Epithelial cell of esophagus (primary cell): Measurements from ENCODE around the gene C17orf58.

Source experiments
- DNase-seq: peaks from one replicate; pipeline ENCODE4 v3.0.0; 2010; ENCODE audit warnings: low read depth
- H3K4me3 ChIP-seq: 2 replicates; pipeline ENCODE4 v1.5.1; 2011; ENCODE audit warnings: mild to moderate bottlenecking, low read length, control low read depth
- TF ChIP-seq, protein P1 (sequence below): IDR thresholded peaks from 2 replicates; pipeline ENCODE4 v1.5.1; 2011; ENCODE audit warnings: low read depth, mild to moderate bottlenecking, low read length, control low read depth, inconsistent platforms; ENCODE audit not compliant: insufficient read depth; ENCODE audit errors: missing control alignments

The C17orf58 gene

DNA sequence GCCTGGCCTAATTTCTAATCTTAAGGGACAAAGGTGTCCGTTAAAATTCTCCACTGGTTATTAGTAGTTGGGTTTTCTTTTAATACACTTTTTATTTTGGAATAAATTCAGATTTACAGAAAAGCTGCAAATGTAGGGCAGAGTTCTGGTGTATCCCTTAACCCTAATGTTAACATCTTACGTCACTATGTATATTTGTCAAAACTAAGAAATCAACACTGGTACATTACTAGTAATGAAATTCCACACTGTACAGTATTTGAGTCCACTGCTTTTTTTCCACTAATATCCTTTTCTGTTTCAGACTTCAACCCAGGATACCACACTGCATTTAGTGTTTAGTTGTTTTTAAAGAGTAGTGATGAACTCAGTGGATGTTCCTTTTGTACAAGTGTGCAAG, 20.6 kb upstream of the C17orf58 start:
- TF ChIP-seq, protein P1, sequence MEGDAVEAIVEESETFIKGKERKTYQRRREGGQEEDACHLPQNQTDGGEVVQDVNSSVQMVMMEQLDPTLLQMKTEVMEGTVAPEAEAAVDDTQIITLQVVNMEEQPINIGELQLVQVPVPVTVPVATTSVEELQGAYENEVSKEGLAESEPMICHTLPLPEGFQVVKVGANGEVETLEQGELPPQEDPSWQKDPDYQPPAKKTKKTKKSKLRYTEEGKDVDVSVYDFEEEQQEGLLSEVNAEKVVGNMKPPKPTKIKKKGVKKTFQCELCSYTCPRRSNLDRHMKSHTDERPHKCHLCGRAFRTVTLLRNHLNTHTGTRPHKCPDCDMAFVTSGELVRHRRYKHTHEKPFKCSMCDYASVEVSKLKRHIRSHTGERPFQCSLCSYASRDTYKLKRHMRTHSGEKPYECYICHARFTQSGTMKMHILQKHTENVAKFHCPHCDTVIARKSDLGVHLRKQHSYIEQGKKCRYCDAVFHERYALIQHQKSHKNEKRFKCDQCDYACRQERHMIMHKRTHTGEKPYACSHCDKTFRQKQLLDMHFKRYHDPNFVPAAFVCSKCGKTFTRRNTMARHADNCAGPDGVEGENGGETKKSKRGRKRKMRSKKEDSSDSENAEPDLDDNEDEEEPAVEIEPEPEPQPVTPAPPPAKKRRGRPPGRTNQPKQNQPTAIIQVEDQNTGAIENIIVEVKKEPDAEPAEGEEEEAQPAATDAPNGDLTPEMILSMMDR: no peak
- no peak overlapping the region for H3K4me3 ChIP-seq
- no peak for DNase-seq

DNA sequence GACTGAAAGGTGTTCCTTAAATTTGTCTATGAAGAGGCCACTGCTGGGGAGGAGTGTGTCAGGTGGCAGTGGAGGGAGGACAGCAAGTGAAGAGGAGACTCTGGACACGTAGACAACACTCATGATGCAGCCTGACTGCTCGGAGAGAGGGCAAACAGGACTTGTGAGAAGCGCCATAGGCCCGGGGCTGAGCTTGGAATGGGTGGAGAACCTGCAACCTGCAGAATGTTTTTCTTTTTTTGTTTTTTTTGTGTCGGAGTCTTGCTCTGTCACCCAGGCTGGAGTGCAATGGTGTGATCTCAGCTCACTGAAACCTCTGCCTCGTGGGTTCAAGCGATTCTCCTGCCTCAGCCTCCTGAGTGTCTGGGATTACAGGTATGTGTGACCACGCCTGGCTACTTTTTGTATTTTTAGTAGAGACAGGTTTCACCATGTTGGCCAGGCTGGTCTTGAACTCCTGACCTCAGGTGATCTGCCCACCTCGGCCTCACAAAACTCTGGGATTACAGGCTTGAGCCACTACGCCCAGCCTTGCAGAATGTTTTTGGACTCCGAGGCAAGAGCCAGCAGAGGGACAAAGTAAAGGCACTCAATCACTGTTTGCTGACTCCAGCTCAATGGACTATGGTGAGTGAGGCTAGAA, 18.9 kb upstream of the C17orf58 start:
- no peak overlapping the region for H3K4me3 ChIP-seq
- no peak for DNase-seq
- TF ChIP-seq, protein P1: no peak

DNA sequence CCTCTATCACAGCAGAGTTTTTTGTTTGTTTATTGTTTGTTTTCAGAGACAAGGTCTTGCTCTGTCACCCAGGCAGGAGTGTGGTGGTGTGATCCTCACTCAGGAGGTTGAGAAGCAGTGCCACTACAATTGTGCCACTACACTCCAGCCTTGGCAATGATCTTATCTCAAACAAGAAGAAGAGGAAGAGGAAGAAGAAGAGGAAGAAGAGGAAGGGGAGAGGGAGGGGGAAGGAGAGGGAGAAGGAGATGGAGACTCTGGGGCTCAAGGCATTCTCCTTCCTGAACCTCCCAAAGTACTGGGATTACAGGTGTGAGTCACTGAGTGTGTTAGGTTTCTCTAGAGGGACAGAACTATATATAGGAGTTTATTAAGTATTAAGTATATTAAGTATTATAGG, 17.1 kb upstream of the C17orf58 start:
- TF ChIP-seq, protein P1: no peak
- DNase-seq: no peak
- H3K4me3 ChIP-seq: no peak overlapping the region

DNA sequence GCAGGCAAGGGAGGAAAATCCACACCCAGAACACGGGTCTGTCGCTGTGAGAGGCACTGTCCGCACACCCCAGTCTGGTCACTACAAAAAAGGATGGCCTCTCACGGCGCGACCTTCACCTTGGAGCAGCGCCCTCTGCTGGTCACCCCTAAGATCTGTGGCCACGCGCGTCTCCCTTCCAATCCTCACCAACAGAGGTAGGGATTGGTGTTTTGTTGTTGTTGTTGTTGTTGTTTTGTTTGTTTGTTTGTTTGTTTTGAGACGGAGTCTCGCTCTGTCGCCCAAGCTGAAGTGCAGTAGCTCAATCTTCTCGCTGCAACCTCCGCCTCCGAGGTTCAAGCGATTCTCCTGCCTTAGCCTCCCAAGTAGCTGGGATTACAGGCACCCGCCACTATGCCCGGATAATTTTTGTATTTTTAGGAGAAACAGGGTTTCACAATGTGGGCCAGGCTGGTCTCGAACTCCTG, 15.0 kb upstream of the C17orf58 start:
- TF ChIP-seq, protein P1: peak; percentile 65
- H3K4me3 ChIP-seq: no peak overlapping the region
- peak; percentile 29 for DNase-seq

DNA sequence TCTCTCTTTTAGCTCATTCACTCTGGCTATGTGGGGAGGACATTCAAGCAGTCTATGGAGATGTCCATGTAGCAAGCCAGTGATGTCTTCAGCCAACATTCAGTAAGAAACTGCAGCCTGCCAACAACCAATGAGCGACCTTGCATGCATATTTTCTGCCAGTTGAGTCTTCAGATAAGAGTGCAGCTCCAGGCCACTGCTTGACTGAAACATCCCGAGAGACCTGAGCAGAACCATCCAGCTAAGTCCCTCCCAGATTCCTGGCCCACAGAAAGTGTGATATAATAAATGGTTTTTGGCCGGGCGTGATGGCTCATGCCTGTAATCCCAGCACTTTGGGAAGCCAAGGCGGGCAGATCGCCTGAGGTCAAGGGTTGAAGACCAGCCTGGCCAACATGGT, 10.5 kb upstream of the C17orf58 start:
- no peak overlapping the region for H3K4me3 ChIP-seq
- TF ChIP-seq, protein P1: no peak
- no peak for DNase-seq

DNA sequence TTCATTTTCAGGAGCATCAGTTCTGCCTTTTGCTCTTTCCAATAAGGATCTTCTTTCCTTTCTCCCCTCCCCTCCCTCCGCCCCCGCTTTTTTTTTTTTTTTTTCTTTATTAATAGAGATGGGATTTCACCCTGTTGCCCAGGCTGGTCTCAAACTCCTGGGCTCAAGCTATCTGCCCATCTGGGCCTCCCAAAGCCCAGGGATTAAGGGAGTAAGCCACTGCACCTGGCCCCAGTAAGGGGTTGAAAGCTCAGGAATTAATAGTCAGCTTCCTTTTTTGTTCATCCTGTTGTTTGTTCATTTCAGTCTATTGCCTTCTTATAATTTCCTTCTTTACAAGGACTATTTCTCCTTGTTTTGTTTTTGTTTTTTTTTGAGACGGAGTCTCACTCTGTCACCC, 7.9 kb upstream of the C17orf58 start:
- DNase-seq: no peak
- H3K4me3 ChIP-seq: no peak overlapping the region
- TF ChIP-seq, protein P1: no peak

DNA sequence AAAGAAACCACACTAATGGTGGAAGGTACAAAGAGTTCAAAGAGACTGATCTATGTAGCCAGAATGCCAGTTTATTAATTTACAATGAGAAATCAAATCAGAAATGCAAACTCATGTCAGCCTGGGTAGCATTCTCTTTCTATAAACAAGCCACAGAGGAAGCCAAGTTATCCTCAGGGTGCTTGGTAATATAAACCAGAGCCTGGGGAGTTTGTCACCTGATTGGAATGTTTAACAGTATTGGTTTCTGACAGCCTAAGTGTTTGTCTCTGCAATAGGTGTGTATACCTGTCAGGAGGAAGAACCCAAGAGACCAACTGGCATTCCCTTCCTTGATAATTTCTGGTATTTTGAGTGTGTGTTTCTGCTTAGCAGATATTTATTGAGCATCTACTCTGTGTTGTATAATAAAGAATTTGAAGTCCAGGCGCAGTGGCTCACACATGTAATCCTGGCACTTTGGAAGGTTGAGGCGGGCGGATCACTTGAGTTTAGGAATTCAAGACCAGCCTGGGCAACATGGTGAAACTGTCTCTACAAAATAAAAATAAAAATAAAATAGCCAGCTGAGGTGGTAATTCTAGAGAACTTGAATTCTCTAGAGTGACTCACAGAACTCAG, 3.1 kb upstream of the C17orf58 start:
- TF ChIP-seq, protein P1: no peak
- peak; percentile 82 for DNase-seq
- no peak overlapping the region for H3K4me3 ChIP-seq
